SK-N-SH (cell line): ENCODE data around the gene WDR82. TPM values are rescaled to one million over a fixed set of nuclear protein-coding genes. Genes with fewer than 3 reads are reported as not detected.

ENCODE experiments used
- CTCF ChIA-PET: fragments of 300-600, 350-600 bp; formaldehyde crosslinking; extraction: SDS; loops from one replicate; lab custom pipeline; 2021; lab: Yijun Ruan, JAX
- POLR2A ChIA-PET: fragments of 350-600 bp; sonication (Branson Sonifier 250); formaldehyde crosslinking; extraction: SDS; loops from one replicate; lab custom pipeline; 2020; ENCODE audit warnings: antibody characterized with exemption, inconsistent platforms; lab: Yijun Ruan, JAX
- DNase-seq: peaks from one replicate; pipeline ENCODE4 v3.0.0; 2012
- H2AFZ ChIP-seq: fragments of 200-600 bp; sonication (generic); 2 replicates; pipeline ENCODE4 v1.8.1; 2016; ENCODE audit warnings: antibody characterized with exemption, mild to moderate bottlenecking, low read depth
- H3F3A ChIP-seq: fragments of 200-600 bp; sonication (generic); replicated peaks from 2 replicates; pipeline ENCODE3; 2016; ENCODE audit warnings: antibody characterized with exemption, mild to moderate bottlenecking; ENCODE audit not compliant: insufficient read depth
- H3K27ac ChIP-seq, 2 experiments: fragments of 200-500 bp in 1 of 2; fragments of 200-600 bp in 1 of 2; sonication (Bioruptor generic) in 1 of 2; sonication (generic), shearing (Covaris generic) in 1 of 2; 2 replicates each; pipeline versions ENCODE4 v1.5.1 to v1.6.1; 2014 to 2016; ENCODE audit warnings: low read depth in 2 of 2, inconsistent platforms in 1 of 2, low read length in 1 of 2, mild to moderate bottlenecking in 1 of 2, mixed read lengths in 1 of 2
- H3K27me3 ChIP-seq: fragments of 200-600 bp; sonication (generic), shearing (Covaris generic); 2 replicates; pipeline ENCODE4 v1.6.1; 2016; ENCODE audit warnings: mixed run types; ENCODE audit not compliant: insufficient read depth
- H3K36me3 ChIP-seq, 2 experiments: fragments of 200-500 bp in 1 of 2; fragments of 200-600 bp in 1 of 2; sonication (Bioruptor generic) in 1 of 2; sonication (generic) in 1 of 2; replicated peaks in 1 of 2; 2 replicates each; pipeline versions ENCODE3 to v1.5.1; 2014 to 2016; ENCODE audit warnings: low read length in 1 of 2, mild to moderate bottlenecking in 1 of 2; ENCODE audit not compliant: insufficient read depth in 2 of 2, control insufficient read depth in 1 of 2
- H3K4me1 ChIP-seq, 2 experiments: fragments of 200-500 bp in 1 of 2; fragments of 200-600 bp in 1 of 2; sonication (Bioruptor generic) in 1 of 2; sonication (generic), shearing (Covaris generic) in 1 of 2; 2 replicates each; pipeline versions ENCODE4 v1.5.1 to v1.6.1; 2014 to 2016; ENCODE audit warnings: low read depth in 1 of 2, low read length in 1 of 2, mixed run types in 1 of 2; ENCODE audit not compliant: insufficient read depth in 2 of 2, control insufficient read depth in 1 of 2
- H3K4me2 ChIP-seq: fragments of 200-600 bp; sonication (generic), shearing (Covaris generic); 2 replicates; pipeline ENCODE4 v1.6.1; 2017; ENCODE audit warnings: mixed run types
- H3K4me3 ChIP-seq, 2 experiments: fragments of 200-500 bp in 1 of 2; fragments of 200-600 bp in 1 of 2; sonication (Bioruptor generic) in 1 of 2; sonication (generic), shearing (Covaris generic) in 1 of 2; 2 replicates each; pipeline versions ENCODE4 v1.5.1 to v1.8.1; 2014 to 2016; ENCODE audit warnings: low read depth in 2 of 2, inconsistent platforms in 1 of 2, low read length in 1 of 2, mild to moderate bottlenecking in 1 of 2, mixed read lengths in 1 of 2, moderate library complexity in 1 of 2
- H3K79me2 ChIP-seq: fragments of 200-600 bp; sonication (generic); 2 replicates; pipeline ENCODE4 v1.8.1; 2017; ENCODE audit warnings: mild to moderate bottlenecking; ENCODE audit not compliant: insufficient read depth
- H3K9ac ChIP-seq: fragments of 200-600 bp; sonication (generic); 2 replicates; pipeline ENCODE4 v1.6.1; 2017; ENCODE audit warnings: mixed run types
- H3K9me2 ChIP-seq: fragments of 200-600 bp; sonication (generic); 2 replicates; pipeline ENCODE4 v1.6.1; 2017; ENCODE audit warnings: mixed run types
- H3K9me3 ChIP-seq: fragments of 200-600 bp; sonication (generic); 2 replicates; pipeline ENCODE4 v1.6.1; 2017; ENCODE audit warnings: mixed run types, mild to moderate bottlenecking, moderate library complexity
- H4K20me1 ChIP-seq: fragments of 200-600 bp; sonication (generic); 2 replicates; pipeline ENCODE4 v1.6.1; 2017; ENCODE audit warnings: mild to moderate bottlenecking, mixed run types; ENCODE audit not compliant: insufficient read depth
- CHD2 ChIP-seq: fragments of 150-350 bp; IDR thresholded peaks from 2 replicates; pipeline ENCODE4 v1.6.1; 2018; ENCODE audit warnings: low read length; ENCODE audit not compliant: partially characterized antibody
- EP300 ChIP-seq, 2 experiments: IDR thresholded peaks; 2 replicates each; pipeline versions ENCODE4 v1.4.0 to v1.6.1; 2012; ENCODE audit warnings: borderline replicate concordance in 1 of 2, low read depth in 1 of 2, low read length in 1 of 2
- EZH2phosphoT487 ChIP-seq: fragments of 200-600 bp; sonication (generic); IDR thresholded peaks from 2 replicates; pipeline ENCODE4 v1.6.1; 2017; ENCODE audit warnings: low read depth, mixed run types, mild to moderate bottlenecking, antibody characterized with exemption, moderate library complexity, borderline replicate concordance
- FOXM1 ChIP-seq: IDR thresholded peaks from 2 replicates; pipeline ENCODE4 v1.4.0; 2012; ENCODE audit warnings: low read depth, mild to moderate bottlenecking
- MAX ChIP-seq: IDR thresholded peaks from 2 replicates; pipeline ENCODE4 v1.4.0; 2012; ENCODE audit warnings: low read depth
- NRF1 ChIP-seq: IDR thresholded peaks from 2 replicates; pipeline ENCODE4 v1.6.1; 2012; ENCODE audit warnings: low read depth, mild to moderate bottlenecking, low read length
- RCOR1 ChIP-seq: fragments of 150-350 bp; IDR thresholded peaks from 2 replicates; pipeline ENCODE4 v1.6.1; 2017; ENCODE audit warnings: antibody characterized with exemption, low read length
- RXRA ChIP-seq: IDR thresholded peaks from 2 replicates; pipeline ENCODE4 v1.4.0; 2012; ENCODE audit warnings: low read depth, mild to moderate bottlenecking, borderline replicate concordance
- TAF1 ChIP-seq: IDR thresholded peaks from 2 replicates; pipeline ENCODE4 v1.6.1; 2012; ENCODE audit warnings: low read depth, mild to moderate bottlenecking, low read length, moderate library complexity, borderline replicate concordance
- YY1 ChIP-seq: IDR thresholded peaks from 2 replicates; pipeline ENCODE4 v1.4.0; 2012; ENCODE audit warnings: low read depth, mild to moderate bottlenecking
- ZBTB33 ChIP-seq: IDR thresholded peaks from 2 replicates; pipeline ENCODE4 v1.4.0; 2012; ENCODE audit warnings: low read depth, borderline replicate concordance
- WGBS: methylation state at CpG from one replicate; pipeline ENCODE4 v1.1.6; 2017; ENCODE audit warnings: low lambda C conversion rate; 5-methylcytosine and 5-hydroxymethylcytosine counted together
- polyA plus RNA-seq, 3 experiments: library from polyadenylated mRNA; depleted of rRNA; stranded (reverse); fragments of >200 nt; gene quantifications; 2 replicates each; pipeline ENCODE4 v1.2.3, GENCODE V29; 2012
- TF ChIP-seq, protein P1 (sequence below): fragments of 200-600 bp; sonication (generic); IDR thresholded peaks from 2 replicates; pipeline ENCODE4 v1.6.1; 2017; ENCODE audit warnings: antibody characterized with exemption, mild to moderate bottlenecking, moderate library complexity
- TF ChIP-seq, protein P2 (sequence below): fragments of 150-350 bp; IDR thresholded peaks from 2 replicates; pipeline ENCODE4 v1.6.1; 2017; ENCODE audit warnings: antibody characterized with exemption, low read length, low read depth, borderline replicate concordance
- TF ChIP-seq, protein P3 (sequence below): fragments of 150-350 bp; IDR thresholded peaks from 2 replicates; pipeline ENCODE4 v1.6.1; 2016; ENCODE audit warnings: mild to moderate bottlenecking, low read depth, low read length

WDR82 gene
- polyA plus RNA-seq, 1 of the 3 experiments (the other 2 are of a cell fraction): 41.2 TPM

DNA sequence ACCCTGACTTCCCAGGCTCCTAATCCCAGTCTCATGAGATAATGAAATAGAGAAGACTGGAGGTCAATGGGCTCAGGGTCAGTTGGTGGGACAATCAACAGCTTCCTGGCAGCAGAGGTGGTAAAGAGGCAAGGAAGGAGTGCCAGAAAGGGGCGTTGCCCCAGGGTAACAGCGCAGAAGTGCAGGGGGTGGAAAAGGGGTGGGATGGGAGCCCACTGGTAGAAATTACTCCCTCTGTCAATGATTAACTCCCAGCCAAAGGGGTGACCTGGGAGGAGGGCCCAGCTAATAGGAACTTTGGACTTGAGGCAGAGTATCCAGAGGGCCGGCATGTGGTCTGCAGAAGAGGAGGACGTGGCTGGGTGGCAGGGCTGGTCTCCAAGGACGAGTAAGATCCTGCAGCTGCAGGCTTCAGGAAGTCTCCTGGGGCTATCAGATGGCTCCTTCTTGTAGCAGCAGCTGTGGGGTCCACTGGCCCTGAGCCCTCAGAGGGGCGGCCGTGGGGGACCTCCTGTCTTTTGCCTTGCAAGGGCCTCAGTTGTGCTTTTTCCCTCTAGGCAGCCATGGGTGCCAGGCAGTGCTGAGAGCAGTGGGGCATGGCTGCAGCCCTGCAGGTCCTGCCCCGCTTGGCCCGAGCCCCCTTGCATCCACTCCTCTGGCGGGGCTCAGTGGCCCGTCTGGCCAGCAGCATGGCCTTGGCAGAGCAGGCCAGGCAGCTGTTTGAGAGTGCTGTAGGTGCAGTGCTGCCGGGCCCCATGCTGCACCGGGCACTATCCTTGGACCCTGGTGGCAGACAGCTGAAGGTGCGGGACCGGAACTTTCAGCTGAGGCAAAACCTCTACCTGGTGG, 11.5 kb upstream of the WDR82 start:
- H3K9me2 ChIP-seq: no peaks in the 10 kb centered on the region
- no peak for DNase-seq
- no peaks in the 10 kb centered on the region for H4K20me1 ChIP-seq
- peaks cover 0 to 16% of the 10 kb centered on the region in 2 experiments for H3K36me3 ChIP-seq
- TF ChIP-seq, protein P1, sequence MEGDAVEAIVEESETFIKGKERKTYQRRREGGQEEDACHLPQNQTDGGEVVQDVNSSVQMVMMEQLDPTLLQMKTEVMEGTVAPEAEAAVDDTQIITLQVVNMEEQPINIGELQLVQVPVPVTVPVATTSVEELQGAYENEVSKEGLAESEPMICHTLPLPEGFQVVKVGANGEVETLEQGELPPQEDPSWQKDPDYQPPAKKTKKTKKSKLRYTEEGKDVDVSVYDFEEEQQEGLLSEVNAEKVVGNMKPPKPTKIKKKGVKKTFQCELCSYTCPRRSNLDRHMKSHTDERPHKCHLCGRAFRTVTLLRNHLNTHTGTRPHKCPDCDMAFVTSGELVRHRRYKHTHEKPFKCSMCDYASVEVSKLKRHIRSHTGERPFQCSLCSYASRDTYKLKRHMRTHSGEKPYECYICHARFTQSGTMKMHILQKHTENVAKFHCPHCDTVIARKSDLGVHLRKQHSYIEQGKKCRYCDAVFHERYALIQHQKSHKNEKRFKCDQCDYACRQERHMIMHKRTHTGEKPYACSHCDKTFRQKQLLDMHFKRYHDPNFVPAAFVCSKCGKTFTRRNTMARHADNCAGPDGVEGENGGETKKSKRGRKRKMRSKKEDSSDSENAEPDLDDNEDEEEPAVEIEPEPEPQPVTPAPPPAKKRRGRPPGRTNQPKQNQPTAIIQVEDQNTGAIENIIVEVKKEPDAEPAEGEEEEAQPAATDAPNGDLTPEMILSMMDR: peak; percentile 12; the same call in 1 of the 2 replicates
- TF ChIP-seq ZBTB33: no peak
- no peak overlapping the region for H3K4me3 ChIP-seq
- H3K79me2 ChIP-seq: peaks cover 27% of the 10 kb centered on the region; the same call in 1 of the 2 replicates
- H3K9me3 ChIP-seq: no peaks in the 10 kb centered on the region
- H3K4me1 ChIP-seq: peaks cover 0 to 27% of the 10 kb centered on the region in 2 experiments; a peak in 2 of 4 replicates
- ChIA-PET CTCF (interaction anchor here (0.8 to 16.0 kb wide), 7 partner anchors 9 to 157 kb away, joined by 3 to 504 read pairs (median 12); partner anchors contain the start of genes TLR9 and WDR82), POLR2A (interaction anchor here (0.7 to 1.0 kb wide), 4 partner anchors 8 to 51 kb away, joined by 3 to 5 read pairs (median 4); partner anchors contain the start of gene TWF2)
- H3K4me2 ChIP-seq: 0 out of 2 replicates have a peak overlapping the region, but pooled peaks have one; percentile 94
- no peaks in the 10 kb centered on the region for H3K27me3 ChIP-seq
- peaks cover 10% of the 10 kb centered on the region for H3F3A ChIP-seq
- H2AFZ ChIP-seq: no peak overlapping the region
- no peak overlapping the region for H3K9ac ChIP-seq
- WGBS: 100% methylated on average over 2 of the region's 15 CpGs
- H3K27ac ChIP-seq: no peak overlapping the region

DNA sequence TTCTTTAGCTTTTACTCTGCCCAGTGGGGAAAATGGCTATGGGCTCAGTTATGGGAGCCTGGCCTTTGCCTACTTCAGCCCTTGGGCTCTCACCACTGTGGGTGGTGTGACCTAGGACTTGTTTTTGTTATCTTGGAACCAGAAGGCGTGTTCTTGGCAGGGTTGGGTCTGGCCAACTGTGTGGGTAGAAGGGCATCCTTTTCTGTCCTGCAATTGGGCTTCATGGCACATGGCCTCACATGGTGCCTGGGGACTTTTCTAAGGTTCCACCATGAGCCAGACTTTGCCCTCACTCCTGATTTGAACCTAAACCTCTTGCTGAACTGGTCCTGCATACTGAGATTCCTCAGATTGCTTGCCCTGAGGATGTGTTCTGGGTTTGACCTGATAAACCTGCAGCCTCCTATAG, 10.9 kb upstream of the WDR82 start:
- Histone ChIP-seq H3K9me2 (no peaks in the 10 kb centered on the region), H4K20me1 (no peaks in the 10 kb centered on the region), H3K9ac (no peak overlapping the region), H3K4me2 (peak overlapping the region; percentile 94; the same call in 1 of the 2 replicates), H3K27me3 (no peaks in the 10 kb centered on the region), H3K4me1 (peaks cover 0 to 22% of the 10 kb centered on the region in 2 experiments; a peak in 2 of 4 replicates), H3K27ac (no peak overlapping the region), H3K36me3 (peaks cover 0 to 16% of the 10 kb centered on the region in 2 experiments), H3F3A (peaks cover 10% of the 10 kb centered on the region), H3K79me2 (peaks cover 27% of the 10 kb centered on the region; the same call in 1 of the 2 replicates), H3K4me3 (no peak overlapping the region), H3K9me3 (no peaks in the 10 kb centered on the region), H2AFZ (no peak overlapping the region)
- ChIA-PET POLR2A (interaction anchor here (0.7 to 3.0 kb wide), 5 partner anchors 8 to 47 kb away, joined by 3 to 27 read pairs (median 7); partner anchors contain the start of gene WDR82), CTCF (interaction anchor here (1.1 to 16.0 kb wide), 8 partner anchors 8 to 57 kb away, joined by 3 to 504 read pairs (median 5); partner anchors contain the start of gene WDR82)
- WGBS: 100% methylated on average over 1 of the region's 1 CpG
- DNase-seq: no peak
- TF ChIP-seq RXRA: no peak
- no peak for TF ChIP-seq NRF1
- TF ChIP-seq, protein P2, sequence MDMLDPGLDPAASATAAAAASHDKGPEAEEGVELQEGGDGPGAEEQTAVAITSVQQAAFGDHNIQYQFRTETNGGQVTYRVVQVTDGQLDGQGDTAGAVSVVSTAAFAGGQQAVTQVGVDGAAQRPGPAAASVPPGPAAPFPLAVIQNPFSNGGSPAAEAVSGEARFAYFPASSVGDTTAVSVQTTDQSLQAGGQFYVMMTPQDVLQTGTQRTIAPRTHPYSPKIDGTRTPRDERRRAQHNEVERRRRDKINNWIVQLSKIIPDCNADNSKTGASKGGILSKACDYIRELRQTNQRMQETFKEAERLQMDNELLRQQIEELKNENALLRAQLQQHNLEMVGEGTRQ: no peak
- no peak for TF ChIP-seq CHD2
- no peak for TF ChIP-seq ZBTB33
- no peak for TF ChIP-seq MAX
- TF ChIP-seq TAF1: no peak
- TF ChIP-seq RCOR1: no peak
- TF ChIP-seq, protein P3, sequence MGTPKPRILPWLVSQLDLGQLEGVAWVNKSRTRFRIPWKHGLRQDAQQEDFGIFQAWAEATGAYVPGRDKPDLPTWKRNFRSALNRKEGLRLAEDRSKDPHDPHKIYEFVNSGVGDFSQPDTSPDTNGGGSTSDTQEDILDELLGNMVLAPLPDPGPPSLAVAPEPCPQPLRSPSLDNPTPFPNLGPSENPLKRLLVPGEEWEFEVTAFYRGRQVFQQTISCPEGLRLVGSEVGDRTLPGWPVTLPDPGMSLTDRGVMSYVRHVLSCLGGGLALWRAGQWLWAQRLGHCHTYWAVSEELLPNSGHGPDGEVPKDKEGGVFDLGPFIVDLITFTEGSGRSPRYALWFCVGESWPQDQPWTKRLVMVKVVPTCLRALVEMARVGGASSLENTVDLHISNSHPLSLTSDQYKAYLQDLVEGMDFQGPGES: no peak
- TF ChIP-seq FOXM1: no peak
- TF ChIP-seq EZH2phosphoT487: no peak
- TF ChIP-seq EP300 (IDR thresholded peaks at IDR 0.05; ENCODE audit: borderline replicate concordance in 1 of 2, low read depth in 1 of 2, low read length in 1 of 2): no peak
- TF ChIP-seq YY1: no peak
